CD14-positive monocyte (primary cell): Measurements from ENCODE around the gene MYOM3. TPM values are rescaled to one million over a fixed set of nuclear protein-coding genes. Genes with fewer than 3 reads are reported as not detected.
A peak's percentile ranks its signal among the peaks of the same experiment; 100 is the strongest.

Experiments
- DNase-seq, 3 donors: peaks; one replicate each; pipeline ENCODE4 v3.0.0-alpha.2; 2011 to 2022
- H2AFZ ChIP-seq: 2 replicates; pipeline ENCODE4 v1.6.0; 2012; ENCODE audit warnings: mild to moderate bottlenecking, low read depth, low read length, inconsistent platforms; ENCODE audit not compliant: insufficient read depth, poor library complexity, severe bottlenecking
- H3K27ac ChIP-seq, 2 donors: 1 replicate in 1 of 2; 2 replicates in 1 of 2; pipeline ENCODE4 v1.5.1; 2012 to 2013; ENCODE audit warnings: low read length in 2 of 2, control low read depth in 1 of 2, inconsistent platforms in 1 of 2, low read depth in 1 of 2, mild to moderate bottlenecking in 1 of 2
- H3K27me3 ChIP-seq, 2 donors: one replicate each; pipeline versions ENCODE4 v1.6.0 to v1.6.1; 2011 to 2013; ENCODE audit warnings: low read length in 2 of 2; ENCODE audit not compliant: control insufficient read depth in 2 of 2, insufficient read depth in 2 of 2
- H3K36me3 ChIP-seq, 2 donors: replicated peaks in 1 of 2; 1 replicate in 1 of 2; 2 replicates in 1 of 2; pipeline versions ENCODE4 v1.5.1 to v1.6.1; 2012 to 2013; ENCODE audit warnings: low read length in 2 of 2, control low read depth in 1 of 2, inconsistent platforms in 1 of 2, mild to moderate bottlenecking in 1 of 2; ENCODE audit not compliant: insufficient read depth in 2 of 2, control insufficient read depth in 1 of 2
- H3K4me1 ChIP-seq, 2 donors: 1 replicate in 1 of 2; 2 replicates in 1 of 2; pipeline versions ENCODE4 v1.5.1 to v1.6.1; 2012 to 2013; ENCODE audit warnings: low read length in 2 of 2, control low read depth in 1 of 2, inconsistent platforms in 1 of 2, mild to moderate bottlenecking in 1 of 2, moderate library complexity in 1 of 2; ENCODE audit not compliant: insufficient read depth in 2 of 2, control insufficient read depth in 1 of 2
- H3K4me2 ChIP-seq: replicated peaks from 2 replicates; pipeline ENCODE3; 2012; ENCODE audit warnings: low read length, moderate library complexity, mild to moderate bottlenecking; ENCODE audit not compliant: poor library complexity, severe bottlenecking; ENCODE audit errors: extremely low read depth
- H3K4me3 ChIP-seq, 3 experiments: fragments of 200-600 bp in 1 of 3; sonication (generic) in 1 of 3; replicated peaks in 1 of 3; 1 replicate in 2 of 3; 2 replicates in 1 of 3; pipeline ENCODE4 v1.5.1; 2011 to 2013; ENCODE audit warnings: low read length in 3 of 3, mild to moderate bottlenecking in 3 of 3, control low read depth in 2 of 3, low read depth in 2 of 3, inconsistent platforms in 1 of 3, moderate library complexity in 1 of 3
- H3K79me2 ChIP-seq: 2 replicates; pipeline ENCODE4 v1.6.0; 2012; ENCODE audit warnings: mild to moderate bottlenecking, control low read depth, inconsistent platforms, low read length, moderate library complexity; ENCODE audit not compliant: insufficient read depth
- H3K9ac ChIP-seq: 2 replicates; pipeline ENCODE4 v1.6.0; 2017; ENCODE audit warnings: low read length, mild to moderate bottlenecking; ENCODE audit not compliant: insufficient read depth, poor library complexity, severe bottlenecking
- H3K9me3 ChIP-seq, 2 donors: replicated peaks in 1 of 2; 1 replicate in 1 of 2; 2 replicates in 1 of 2; pipeline versions ENCODE4 v1.5.1 to v1.6.1; 2012 to 2013; ENCODE audit warnings: low read length in 2 of 2, control low read depth in 1 of 2; ENCODE audit not compliant: control insufficient read depth in 1 of 2, insufficient read depth in 1 of 2
- H4K20me1 ChIP-seq: 2 replicates; pipeline ENCODE4 v1.6.0; 2012; ENCODE audit warnings: mild to moderate bottlenecking, low read length, control low read depth, moderate library complexity; ENCODE audit not compliant: insufficient read depth
- H3K27ac Mint-ChIP-seq, 7 donors: one replicate each; pipeline ENCODE4 v1.8.0; 2020; ENCODE audit warnings: mild to moderate bottlenecking in 7 of 7, mixed read lengths in 7 of 7, moderate library complexity in 6 of 7, inconsistent platforms in 2 of 7
- H3K27me3 Mint-ChIP-seq, 3 donors: one replicate each; pipeline ENCODE4 v1.8.0; 2021 to 2022; ENCODE audit warnings: low read depth in 3 of 3, mild to moderate bottlenecking in 3 of 3, mixed read lengths in 3 of 3, moderate library complexity in 3 of 3, inconsistent platforms in 1 of 3
- H3K36me3 Mint-ChIP-seq, 2 donors: one replicate each; pipeline ENCODE4 v1.8.0; 2020; ENCODE audit warnings: mixed read lengths in 2 of 2, inconsistent platforms in 1 of 2, mild to moderate bottlenecking in 1 of 2
- H3K4me1 Mint-ChIP-seq: one replicate; pipeline ENCODE4 v1.8.0; 2020; ENCODE audit warnings: mild to moderate bottlenecking, mixed read lengths
- H3K4me3 Mint-ChIP-seq, 2 donors: one replicate each; pipeline ENCODE4 v1.8.0; 2020; ENCODE audit warnings: mild to moderate bottlenecking in 2 of 2, mixed read lengths in 2 of 2, moderate library complexity in 1 of 2
- H3K9me3 Mint-ChIP-seq, 7 donors: one replicate each; pipeline ENCODE4 v1.8.0; 2020 to 2022; ENCODE audit warnings: mixed read lengths in 7 of 7, mild to moderate bottlenecking in 6 of 7, moderate library complexity in 6 of 7, inconsistent platforms in 2 of 7
- WGBS: methylation state at CpG from one replicate; pipeline ENCODE4 v1.1.5; 2013; ENCODE audit warnings: missing lambda C conversion rate; ENCODE audit not compliant: insufficient coverage; 5-methylcytosine and 5-hydroxymethylcytosine counted together
- intact Hi-C, 2 donors: fragments of 100-400 bp; cut with micrococcal nuclease; formaldehyde crosslinking; loops; one replicate each; pipeline versions ENCODE4 v1.15.0 to v1.15.1; 2023
- polyA minus RNA-seq: library from RNA; depleted of rRNA, polyadenylated mRNA; stranded (reverse); fragments of >200 nt; gene quantifications from 2 replicates; pipeline ENCODE4 v1.2.3, GENCODE V29; 2012
- polyA plus RNA-seq, 3 donors: library from polyadenylated mRNA; depleted of rRNA in 1 of 3; unstranded in 2 of 3; stranded (reverse) in 1 of 3; fragments of 300-500 nt in 2 of 3; fragments of >200 nt in 1 of 3; fragmentation: Illumina TruSeq in 2 of 3; gene quantifications; 1 replicate in 2 of 3; 2 replicates in 1 of 3; pipeline ENCODE4 v1.2.3, GENCODE V29; 2012 to 2021
- total RNA-seq, 12 experiments: library from RNA in 1 of 12; stranded (reverse) in 1 of 12; fragments of 120-200 nt in 1 of 12; gene quantifications; one replicate each; pipeline ENCODE4 v1.2.4 and lab custom pipeline; 2013 to 2026; ENCODE audit warnings: mixed read lengths in 6 of 12, inconsistent platforms in 1 of 12
- TF ChIP-seq, protein P1 (sequence below): fragments of 200-600 bp; IDR thresholded peaks from one replicate; pipeline ENCODE4 v1.8.0; 2022; ENCODE audit warnings: antibody characterized with exemption, mild to moderate bottlenecking

The MYOM3 gene
- total RNA-seq (2013), result 0.10 TPM
- polyA plus RNA-seq, result not detected
- polyA minus RNA-seq, result not detected in 2 replicates
- 0 to 2.9 (median 0.08) reads per million in 11 experiments for total RNA-seq (lab: John Stamatoyannopoulos, UW)

DNA sequence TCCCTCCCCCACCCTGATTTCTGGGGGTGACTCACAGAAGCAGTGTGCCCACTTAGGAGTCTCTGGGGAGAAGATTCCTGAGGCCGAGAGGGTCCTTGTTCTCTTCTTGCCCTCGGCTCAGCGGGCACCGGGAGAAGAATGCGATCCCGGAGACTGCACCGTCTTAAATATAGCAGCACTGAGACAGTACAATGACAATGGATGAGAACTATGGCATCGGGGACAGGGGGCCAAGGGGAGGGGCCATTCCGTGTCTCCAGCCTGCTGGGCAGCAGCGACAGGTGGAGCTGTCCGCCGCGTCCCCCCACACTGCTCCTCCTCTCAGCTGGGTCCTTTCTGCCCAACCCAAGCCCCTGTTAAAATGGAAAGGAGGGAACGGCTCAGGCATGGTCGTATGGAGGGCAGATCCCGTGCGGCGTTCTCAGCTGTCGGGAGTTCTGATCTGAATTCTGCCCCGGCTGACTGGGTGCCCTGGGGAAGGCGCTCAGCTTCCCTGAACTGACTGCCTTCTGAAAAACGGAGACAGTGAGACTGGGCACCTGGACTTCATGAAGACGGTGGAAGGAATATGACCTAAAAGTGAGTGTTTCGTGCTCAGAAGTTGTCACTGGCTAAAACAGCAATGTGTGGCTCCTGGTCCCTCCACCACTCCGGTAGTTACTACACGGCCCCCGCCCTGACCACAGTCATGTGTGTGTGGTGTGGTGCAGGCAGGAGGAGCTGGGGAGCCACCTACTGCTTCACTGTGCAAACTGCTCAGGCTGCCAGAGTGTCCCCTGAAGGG, at the start of gene MYOM3:
Gene MYOM3 (minus strand): TSS at position 140 of the 784 bp plus-strand sequence. CDS start 3,499 bp downstream, outside the sequence.
- Histone ChIP-seq H3K4me1 (no peaks in the 10 kb centered on the region), H3K36me3 (no peaks in the 10 kb centered on the region), H3K4me2 (peak within 1 kb of the TSS; percentile 26), H3K79me2 (no peaks in the 10 kb centered on the region), H3K4me3 (no peak within 1 kb of the TSS), H3K9me3 (no peaks in the 10 kb centered on the region), H3K9ac (no peak within 1 kb of the TSS), H2AFZ (peak within 1 kb of the TSS; percentile 65), H3K27ac (no peak within 1 kb of the TSS), H3K27me3 (peaks cover 0 to 2% of the 10 kb centered on the region in 2 donors), H4K20me1 (no peaks in the 10 kb centered on the region)
- WGBS, result 56% methylated on average over 17 of the region's 27 CpGs
- Mint-ChIP-seq H3K4me3 (peak within 1 kb of the TSS in 1 of 2 donors; percentile 54), H3K27me3 (peaks cover 12 to 31% (median 21%) of the 10 kb centered on the region in 3 donors), H3K9me3 (peaks cover 0 to 2% (median 0%) of the 10 kb centered on the region in 7 donors), H3K27ac (peak within 1 kb of the TSS in 1 of 7 donors; percentile 39), H3K4me1 (peaks cover 12% of the 10 kb centered on the region), H3K36me3 (no peaks in the 10 kb centered on the region)
- intact Hi-C loops, result no loop called here
- DNase-seq, result no peak
- TF ChIP-seq, protein P1, sequence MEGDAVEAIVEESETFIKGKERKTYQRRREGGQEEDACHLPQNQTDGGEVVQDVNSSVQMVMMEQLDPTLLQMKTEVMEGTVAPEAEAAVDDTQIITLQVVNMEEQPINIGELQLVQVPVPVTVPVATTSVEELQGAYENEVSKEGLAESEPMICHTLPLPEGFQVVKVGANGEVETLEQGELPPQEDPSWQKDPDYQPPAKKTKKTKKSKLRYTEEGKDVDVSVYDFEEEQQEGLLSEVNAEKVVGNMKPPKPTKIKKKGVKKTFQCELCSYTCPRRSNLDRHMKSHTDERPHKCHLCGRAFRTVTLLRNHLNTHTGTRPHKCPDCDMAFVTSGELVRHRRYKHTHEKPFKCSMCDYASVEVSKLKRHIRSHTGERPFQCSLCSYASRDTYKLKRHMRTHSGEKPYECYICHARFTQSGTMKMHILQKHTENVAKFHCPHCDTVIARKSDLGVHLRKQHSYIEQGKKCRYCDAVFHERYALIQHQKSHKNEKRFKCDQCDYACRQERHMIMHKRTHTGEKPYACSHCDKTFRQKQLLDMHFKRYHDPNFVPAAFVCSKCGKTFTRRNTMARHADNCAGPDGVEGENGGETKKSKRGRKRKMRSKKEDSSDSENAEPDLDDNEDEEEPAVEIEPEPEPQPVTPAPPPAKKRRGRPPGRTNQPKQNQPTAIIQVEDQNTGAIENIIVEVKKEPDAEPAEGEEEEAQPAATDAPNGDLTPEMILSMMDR, result peak; percentile 9

GRCh38 chr1:24161270-24161669, 49.3 kb upstream of the MYOM3 start:
- Histone ChIP-seq H3K36me3 (no peaks in the 10 kb centered on the region), H3K4me2 (no peak overlapping the region), H3K4me1 (no peaks in the 10 kb centered on the region), H4K20me1 (no peaks in the 10 kb centered on the region), H3K79me2 (no peaks in the 10 kb centered on the region), H3K9me3 (no peaks in the 10 kb centered on the region), H3K27ac (no peak overlapping the region), H2AFZ (no peak overlapping the region), H3K4me3 (no peak overlapping the region), H3K27me3 (no peaks in the 10 kb centered on the region), H3K9ac (no peak overlapping the region)
- Mint-ChIP-seq H3K4me1 (peaks cover 4% of the 10 kb centered on the region), H3K36me3 (no peaks in the 10 kb centered on the region), H3K9me3 (no peaks in the 10 kb centered on the region), H3K4me3 (no peak overlapping the region), H3K27me3 (peaks cover 5 to 10% (median 9%) of the 10 kb centered on the region in 3 donors), H3K27ac (no peak overlapping the region)
- TF ChIP-seq, protein P1, result no peak
- 89% methylated on average over 2 of the region's 4 CpGs for WGBS
- intact Hi-C loops, result no loop called here
- no peak for DNase-seq
